Smooth muscle cell (in vitro differentiated cells): ENCODE results near the gene CAND2. TPM values are rescaled to one million over a fixed set of nuclear protein-coding genes. Genes with fewer than 3 reads are reported as not detected.

Experiments
- DNase-seq: peaks from one replicate; lab custom pipeline; 2025; ENCODE audit not compliant: unreplicated experiment; lab: John Stamatoyannopoulos, UW
- H2AFZ ChIP-seq: fragments of 200-600 bp; sonication (generic); 2 replicates; pipeline ENCODE4 v1.6.0; 2016; ENCODE audit warnings: antibody characterized with exemption, low read depth, mild to moderate bottlenecking
- H3F3A ChIP-seq: fragments of 200-600 bp; sonication (generic); 2 replicates; pipeline ENCODE4 v1.6.0; 2017; ENCODE audit warnings: antibody characterized with exemption, low read depth
- H3K27ac ChIP-seq: fragments of 200-600 bp; sonication (generic); 2 replicates; pipeline ENCODE4 v1.5.1; 2016; ENCODE audit warnings: low read depth, mild to moderate bottlenecking
- H3K27me3 ChIP-seq: fragments of 200-600 bp; sonication (generic); 2 replicates; pipeline ENCODE4 v1.6.1; 2016; ENCODE audit warnings: low read depth, mild to moderate bottlenecking
- H3K36me3 ChIP-seq: fragments of 200-600 bp; sonication (generic); 2 replicates; pipeline ENCODE4 v1.5.1; 2016; ENCODE audit warnings: low read depth
- H3K4me1 ChIP-seq: fragments of 200-600 bp; sonication (generic); 2 replicates; pipeline ENCODE4 v1.5.1; 2016; ENCODE audit warnings: low read depth
- H3K4me2 ChIP-seq: fragments of 200-600 bp; sonication (generic); 2 replicates; pipeline ENCODE4 v1.6.0; 2016; ENCODE audit warnings: mild to moderate bottlenecking
- H3K4me3 ChIP-seq: fragments of 200-600 bp; sonication (generic); 2 replicates; pipeline ENCODE4 v1.5.1; 2016; ENCODE audit warnings: mild to moderate bottlenecking
- H3K79me2 ChIP-seq: fragments of 200-600 bp; sonication (generic); 2 replicates; pipeline ENCODE4 v1.6.0; 2016; ENCODE audit warnings: low read depth, mild to moderate bottlenecking
- H3K9ac ChIP-seq: fragments of 200-600 bp; sonication (generic); 2 replicates; pipeline ENCODE4 v1.6.0; 2016; ENCODE audit warnings: low read depth
- H3K9me3 ChIP-seq: fragments of 200-600 bp; sonication (generic); replicated peaks from 2 replicates; pipeline ENCODE4 v1.5.1; 2016; ENCODE audit warnings: low read depth
- H4K20me1 ChIP-seq: fragments of 200-600 bp; sonication (generic); 2 replicates; pipeline ENCODE4 v1.6.0; 2016; ENCODE audit warnings: low read depth
- WGBS: methylation state at CpG from one replicate; pipeline ENCODE4 v1.1.7; 2016; ENCODE audit warnings: low lambda C conversion rate; 5-methylcytosine and 5-hydroxymethylcytosine counted together
- polyA plus RNA-seq: library from polyadenylated mRNA; unstranded; fragments of >200 nt; fragmentation: Nextera tagmentation; extraction: Ambion mirVana; gene quantifications from 2 replicates; pipeline ENCODE4 v1.2.1, GENCODE V29; 2016
- total RNA-seq: library from RNA; depleted of rRNA; stranded (reverse); fragments of >200 nt; gene quantifications from 2 replicates; pipeline ENCODE4 v1.2.3, GENCODE V29; 2014
- TF ChIP-seq, protein P1 (sequence below): fragments of 200-600 bp; sonication (generic); IDR thresholded peaks from 2 replicates; pipeline ENCODE4 v1.5.1; 2017; ENCODE audit warnings: borderline replicate concordance, mild to moderate bottlenecking, antibody characterized with exemption; ENCODE audit not compliant: insufficient read depth, poor library complexity, severe bottlenecking

Gene CAND2
- total and polyA plus RNA-seq, 2 experiments from 2014 or later: 2.1 to 2.7 TPM

- no peaks in the 10 kb centered on the region for H4K20me1 ChIP-seq
- no peaks in the 10 kb centered on the region for H3K27me3 ChIP-seq
- 93% methylated on average over 9 of the region's 9 CpGs for WGBS
- no peaks in the 10 kb centered on the region for H3K79me2 ChIP-seq
- H3K4me3 ChIP-seq: no peak overlapping the region
- no peak overlapping the region for H3K9ac ChIP-seq
- H2AFZ ChIP-seq: no peak overlapping the region
- no peak for DNase-seq
- H3K4me1 ChIP-seq: no peaks in the 10 kb centered on the region
- TF ChIP-seq, protein P1, sequence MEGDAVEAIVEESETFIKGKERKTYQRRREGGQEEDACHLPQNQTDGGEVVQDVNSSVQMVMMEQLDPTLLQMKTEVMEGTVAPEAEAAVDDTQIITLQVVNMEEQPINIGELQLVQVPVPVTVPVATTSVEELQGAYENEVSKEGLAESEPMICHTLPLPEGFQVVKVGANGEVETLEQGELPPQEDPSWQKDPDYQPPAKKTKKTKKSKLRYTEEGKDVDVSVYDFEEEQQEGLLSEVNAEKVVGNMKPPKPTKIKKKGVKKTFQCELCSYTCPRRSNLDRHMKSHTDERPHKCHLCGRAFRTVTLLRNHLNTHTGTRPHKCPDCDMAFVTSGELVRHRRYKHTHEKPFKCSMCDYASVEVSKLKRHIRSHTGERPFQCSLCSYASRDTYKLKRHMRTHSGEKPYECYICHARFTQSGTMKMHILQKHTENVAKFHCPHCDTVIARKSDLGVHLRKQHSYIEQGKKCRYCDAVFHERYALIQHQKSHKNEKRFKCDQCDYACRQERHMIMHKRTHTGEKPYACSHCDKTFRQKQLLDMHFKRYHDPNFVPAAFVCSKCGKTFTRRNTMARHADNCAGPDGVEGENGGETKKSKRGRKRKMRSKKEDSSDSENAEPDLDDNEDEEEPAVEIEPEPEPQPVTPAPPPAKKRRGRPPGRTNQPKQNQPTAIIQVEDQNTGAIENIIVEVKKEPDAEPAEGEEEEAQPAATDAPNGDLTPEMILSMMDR: no peak
- no peaks in the 10 kb centered on the region for H3K9me3 ChIP-seq
- H3K27ac ChIP-seq: peak overlapping the region; percentile 72
- no peaks in the 10 kb centered on the region for H3K36me3 ChIP-seq
- no peak overlapping the region for H3K4me2 ChIP-seq
- peaks cover 11% of the 10 kb centered on the region for H3F3A ChIP-seq
Observed at GRCh38 chr3:12753275-12754028, 43.0 kb upstream of the CAND2 start.

DNA sequence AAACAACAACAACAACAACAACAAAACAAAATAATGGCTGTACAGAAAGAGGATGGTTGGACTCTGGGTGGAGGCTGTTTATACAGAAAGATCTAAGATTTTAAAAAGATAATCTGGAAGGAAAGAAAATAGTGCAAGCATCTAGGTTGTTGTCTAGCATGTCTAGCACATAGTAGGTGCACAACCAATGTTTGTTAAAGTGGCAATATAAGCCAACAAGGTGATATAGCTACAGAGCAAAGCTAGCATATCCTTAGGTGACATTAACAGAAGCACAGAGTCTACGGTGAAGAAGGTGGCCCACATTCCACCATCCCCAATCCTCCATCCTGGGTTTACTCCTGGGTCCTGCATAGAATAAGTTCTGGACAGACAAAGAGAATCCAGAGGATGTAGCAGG is 42.2 kb upstream of the CAND2 start:
- Histone ChIP-seq H3K9me3 (no peaks in the 10 kb centered on the region), H3K36me3 (no peaks in the 10 kb centered on the region), H4K20me1 (no peaks in the 10 kb centered on the region), H3K27ac (no peak overlapping the region), H3K4me3 (no peak overlapping the region), H3K79me2 (no peaks in the 10 kb centered on the region), H3K9ac (no peak overlapping the region), H2AFZ (no peak overlapping the region), H3K4me1 (no peaks in the 10 kb centered on the region), H3K27me3 (no peaks in the 10 kb centered on the region), H3K4me2 (no peak overlapping the region), H3F3A (peaks cover 11% of the 10 kb centered on the region)
- DNase-seq: no peak
- WGBS: 95% methylated on average over 1 of the region's 1 CpG
- TF ChIP-seq, protein P1: no peak

GRCh38 chr3:12755754-12756153 is 40.7 kb upstream of the CAND2 start:
- no peaks in the 10 kb centered on the region for H3K36me3 ChIP-seq

More at GRCh38 chr3:12755754-12756153, 40.7 kb upstream of the CAND2 start:
- Histone ChIP-seq H2AFZ (no peak overlapping the region), H3F3A (peaks cover 4% of the 10 kb centered on the region), H3K79me2 (no peaks in the 10 kb centered on the region), H3K9ac (no peak overlapping the region), H3K27ac (no peak overlapping the region), H3K4me3 (no peak overlapping the region), H3K4me1 (no peaks in the 10 kb centered on the region), H3K4me2 (no peak overlapping the region), H3K9me3 (no peaks in the 10 kb centered on the region), H4K20me1 (no peaks in the 10 kb centered on the region), H3K27me3 (no peaks in the 10 kb centered on the region)
- TF ChIP-seq, protein P1: no peak
- 52% methylated on average over 6 of the region's 6 CpGs for WGBS
- DNase-seq: no peak
